Measurements from ENCODE around the gene STX17.

STX17 gene

DNA sequence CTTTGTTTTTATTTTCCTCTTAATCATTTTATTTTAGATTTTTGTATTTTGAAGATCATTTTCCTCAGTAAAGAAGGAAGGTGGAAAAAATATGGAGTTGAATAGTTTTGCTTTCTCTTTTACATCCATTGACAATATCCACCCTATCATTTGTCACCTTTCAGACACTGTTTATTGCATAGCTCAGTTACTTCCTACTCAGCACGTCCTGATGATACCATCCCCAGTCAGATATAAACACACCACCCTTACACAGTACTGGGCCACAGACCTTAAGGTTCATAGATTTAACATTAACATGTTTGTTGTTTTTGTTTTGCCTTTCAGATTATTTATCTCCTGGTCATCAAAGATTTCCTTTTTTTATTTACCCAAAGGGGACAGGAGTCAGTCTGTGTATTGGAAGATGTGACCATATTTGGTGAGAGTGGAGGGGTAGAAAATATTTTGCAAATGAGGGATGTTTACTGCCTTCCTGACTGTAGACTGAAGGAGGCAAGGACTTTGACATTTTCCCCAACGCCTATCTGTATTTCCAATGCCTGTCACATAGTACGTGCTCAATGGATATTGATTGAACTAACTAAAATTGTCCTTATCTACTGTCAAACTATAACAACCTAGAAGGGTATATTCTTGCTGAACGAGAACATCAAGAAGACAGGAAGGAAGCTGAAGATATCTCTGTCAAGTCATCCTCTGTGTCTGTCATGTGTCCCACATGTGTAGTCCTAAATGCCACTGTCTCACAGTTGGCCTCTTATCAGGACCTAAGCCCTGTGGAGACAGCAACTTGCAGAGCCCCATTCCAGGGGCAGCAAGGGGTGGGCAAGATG is 15.6 kb downstream of the STX17 start:
- no peak for DNase-seq (ENCODE audit: low read depth)
- TF ChIP-seq, protein P1, sequence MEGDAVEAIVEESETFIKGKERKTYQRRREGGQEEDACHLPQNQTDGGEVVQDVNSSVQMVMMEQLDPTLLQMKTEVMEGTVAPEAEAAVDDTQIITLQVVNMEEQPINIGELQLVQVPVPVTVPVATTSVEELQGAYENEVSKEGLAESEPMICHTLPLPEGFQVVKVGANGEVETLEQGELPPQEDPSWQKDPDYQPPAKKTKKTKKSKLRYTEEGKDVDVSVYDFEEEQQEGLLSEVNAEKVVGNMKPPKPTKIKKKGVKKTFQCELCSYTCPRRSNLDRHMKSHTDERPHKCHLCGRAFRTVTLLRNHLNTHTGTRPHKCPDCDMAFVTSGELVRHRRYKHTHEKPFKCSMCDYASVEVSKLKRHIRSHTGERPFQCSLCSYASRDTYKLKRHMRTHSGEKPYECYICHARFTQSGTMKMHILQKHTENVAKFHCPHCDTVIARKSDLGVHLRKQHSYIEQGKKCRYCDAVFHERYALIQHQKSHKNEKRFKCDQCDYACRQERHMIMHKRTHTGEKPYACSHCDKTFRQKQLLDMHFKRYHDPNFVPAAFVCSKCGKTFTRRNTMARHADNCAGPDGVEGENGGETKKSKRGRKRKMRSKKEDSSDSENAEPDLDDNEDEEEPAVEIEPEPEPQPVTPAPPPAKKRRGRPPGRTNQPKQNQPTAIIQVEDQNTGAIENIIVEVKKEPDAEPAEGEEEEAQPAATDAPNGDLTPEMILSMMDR (conservative IDR thresholded peaks at IDR 0.05; ENCODE audit: low read depth, low read length), result no peak
- no peak overlapping the region for H3K4me3 ChIP-seq (ENCODE audit: low read length)

DNA sequence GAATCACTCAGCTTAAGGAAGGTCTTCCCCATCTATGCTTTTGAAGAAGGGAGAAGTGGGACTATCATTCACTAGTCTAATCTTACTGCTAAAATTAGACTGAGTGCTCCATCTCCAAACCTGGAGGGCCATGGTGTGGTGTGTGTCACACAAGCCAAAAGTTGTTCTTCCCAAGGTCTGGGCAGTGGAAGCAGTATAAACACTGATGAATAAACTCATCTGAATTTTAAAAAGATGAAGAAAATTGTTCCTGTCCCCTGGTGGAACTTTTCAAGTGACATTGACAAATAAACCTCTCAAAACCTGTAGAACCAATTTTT is 16.2 kb downstream of the STX17 start:
- TF ChIP-seq, protein P1 (conservative IDR thresholded peaks at IDR 0.05; ENCODE audit: low read depth, low read length), result no peak

DNA sequence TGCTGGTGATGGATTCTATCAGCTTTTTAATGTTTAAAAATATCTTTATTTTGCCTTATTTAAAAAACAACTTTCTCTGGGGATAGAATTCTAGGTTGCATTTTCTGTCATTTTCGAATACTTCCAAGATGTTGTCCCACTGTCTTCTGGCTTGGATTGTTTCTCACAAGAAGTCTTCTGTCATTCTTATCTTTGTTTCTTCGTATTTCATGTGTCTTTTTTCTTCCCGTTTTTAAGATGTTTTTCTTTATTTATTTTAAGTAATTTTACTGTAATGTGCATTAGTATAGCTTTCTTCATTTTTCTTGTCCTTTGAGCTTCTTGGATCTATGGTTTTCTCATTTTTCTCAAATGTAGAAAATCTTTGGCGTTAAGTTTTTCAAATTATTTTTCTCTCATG is 19.1 kb downstream of the STX17 start:
- DNase-seq (ENCODE audit: low read depth), result no peak
- TF ChIP-seq, protein P1 (conservative IDR thresholded peaks at IDR 0.05; ENCODE audit: low read depth, low read length), result no peak
- H3K4me3 ChIP-seq (ENCODE audit: low read length), result no peak overlapping the region

More for the DNA sequence above, 16.2 kb downstream of the STX17 start:
- H3K4me3 ChIP-seq (ENCODE audit: low read length), result no peak overlapping the region
- DNase-seq (ENCODE audit: low read depth), result no peak

DNA sequence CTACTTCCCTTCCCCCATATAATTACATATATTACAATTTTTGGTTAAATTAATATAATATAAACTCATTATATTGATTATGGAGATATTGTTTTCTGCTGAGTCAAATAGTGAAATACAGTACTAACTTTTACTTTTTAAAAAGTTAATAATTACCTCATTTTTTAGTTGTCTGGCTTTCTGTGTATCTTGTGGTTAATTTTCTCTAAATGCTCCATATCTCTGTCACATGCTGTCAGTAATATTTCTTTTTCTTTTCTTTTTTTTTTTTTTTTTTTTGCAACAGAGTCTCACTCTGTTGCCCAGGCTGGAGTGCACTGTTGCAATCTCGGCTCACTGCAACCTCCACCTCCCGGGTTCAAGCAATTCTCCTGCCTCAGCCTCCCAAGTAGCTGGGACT is 23.2 kb downstream of the STX17 start:
- no peak for DNase-seq (ENCODE audit: low read depth)
- no peak overlapping the region for H3K4me3 ChIP-seq (ENCODE audit: low read length)
- TF ChIP-seq, protein P1 (conservative IDR thresholded peaks at IDR 0.05; ENCODE audit: low read depth, low read length), result no peak

DNA sequence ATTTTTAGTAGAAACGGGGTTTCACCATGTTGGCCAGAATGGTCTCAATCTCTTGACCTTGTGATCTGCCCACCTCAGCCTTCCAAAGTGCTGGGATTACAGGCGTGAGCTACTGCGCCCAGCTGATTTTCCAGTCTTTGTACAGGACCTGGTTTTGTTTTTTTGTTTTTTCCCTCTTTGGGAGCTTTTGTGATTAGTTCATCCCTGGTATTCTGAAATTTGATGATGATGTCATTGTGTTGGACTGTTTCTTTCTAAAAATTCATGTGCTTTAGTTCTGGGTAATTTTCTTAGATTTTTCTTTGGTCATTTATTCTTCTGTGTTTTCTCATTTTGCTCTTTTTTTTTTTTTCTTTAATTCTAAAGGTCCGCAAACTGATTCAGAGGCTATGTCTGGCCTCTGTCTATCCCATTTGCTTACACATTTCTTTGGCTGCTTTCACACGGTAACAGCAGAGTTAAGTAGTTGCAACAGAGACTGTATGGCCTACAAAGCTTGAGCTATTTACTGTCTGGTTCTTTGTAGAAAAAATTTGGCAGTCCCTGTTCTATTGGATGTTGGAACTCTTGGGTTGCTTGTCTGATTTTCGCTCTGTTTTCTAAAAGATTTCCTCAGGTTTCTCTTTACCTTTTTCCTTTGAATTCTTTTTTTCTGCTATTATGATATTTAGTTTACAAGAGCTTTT is 24.8 kb downstream of the STX17 start:
- TF ChIP-seq, protein P1 (conservative IDR thresholded peaks at IDR 0.05; ENCODE audit: low read depth, low read length), result no peak
- DNase-seq (ENCODE audit: low read depth), result no peak
- no peak overlapping the region for H3K4me3 ChIP-seq (ENCODE audit: low read length)

DNA sequence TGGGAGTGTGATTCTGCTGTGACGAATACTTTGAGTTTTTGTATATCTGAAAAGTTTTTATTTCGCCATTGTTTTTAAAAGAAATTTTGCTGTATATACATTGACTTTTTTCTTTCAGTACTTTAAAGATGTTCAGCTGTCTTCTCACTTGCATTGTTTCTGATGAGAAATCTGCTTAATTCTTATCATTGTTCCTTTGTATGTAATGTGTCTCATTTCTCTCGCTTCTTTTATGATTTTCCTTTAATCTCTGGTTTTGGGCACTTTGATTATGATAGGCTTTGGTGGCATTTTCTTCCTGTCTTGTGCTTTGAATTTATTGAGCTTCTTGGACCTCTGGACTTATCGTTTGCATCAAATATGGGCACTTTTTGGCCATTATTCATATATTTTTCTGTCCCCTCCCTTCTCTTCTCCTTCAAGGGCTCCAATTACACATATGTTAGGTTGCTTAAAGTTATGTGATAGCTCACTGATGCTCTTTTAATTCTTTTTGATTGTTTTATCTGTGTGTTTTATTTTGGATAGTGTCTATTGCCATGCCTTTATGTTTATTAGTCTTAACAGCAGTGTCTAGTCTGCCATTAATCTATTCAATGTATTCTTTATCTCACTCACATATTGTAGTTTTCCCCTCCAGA is 30.6 kb downstream of the STX17 start:
- H3K4me3 ChIP-seq (ENCODE audit: low read length), result no peak overlapping the region
- TF ChIP-seq, protein P1 (conservative IDR thresholded peaks at IDR 0.05; ENCODE audit: low read depth, low read length), result no peak
- DNase-seq (ENCODE audit: low read depth), result no peak

All from retinal pigment epithelial cell (primary cell).